Astrocyte (in vitro differentiated cells and primary cell): Measurements from ENCODE around the gene DDC. TPM values are rescaled to one million over a fixed set of nuclear protein-coding genes. Genes with fewer than 3 reads are reported as not detected.
A peak's percentile ranks its signal among the peaks of the same experiment; 100 is the strongest.

Experiments used
- DNase-seq: peaks from one replicate; pipeline ENCODE4 v3.0.0-alpha.2; 2010; ENCODE audit warnings: low read depth
- FAIRE-seq: peaks from 2 replicates; lab custom pipeline; 2011; peaks lifted over from hg19 to GRCh38; lab: Jason Lieb, UNC
- H2AFZ ChIP-seq: 2 replicates; pipeline ENCODE4 v1.6.0; 2012; ENCODE audit warnings: low read depth, low read length, inconsistent platforms
- H3K27ac ChIP-seq: 2 replicates; pipeline ENCODE4 v1.5.1; 2011; ENCODE audit warnings: low read depth, low read length, inconsistent platforms
- H3K27me3 ChIP-seq: 2 replicates; pipeline ENCODE4 v1.6.0; 2011; ENCODE audit warnings: low read length, inconsistent platforms; ENCODE audit not compliant: insufficient read depth
- H3K36me3 ChIP-seq: 2 replicates; pipeline ENCODE4 v1.5.1; 2011; ENCODE audit warnings: low read length, inconsistent platforms; ENCODE audit not compliant: insufficient read depth
- H3K4me1 ChIP-seq: 2 replicates; pipeline ENCODE4 v1.5.1; 2011; ENCODE audit warnings: low read length, inconsistent platforms; ENCODE audit not compliant: insufficient read depth
- H3K4me2 ChIP-seq: 2 replicates; pipeline ENCODE4 v1.6.0; 2012; ENCODE audit warnings: low read length, inconsistent platforms
- H3K4me3 ChIP-seq: 2 replicates; pipeline ENCODE4 v1.5.1; 2011; ENCODE audit warnings: low read depth, mild to moderate bottlenecking, low read length, inconsistent platforms; ENCODE audit not compliant: insufficient read depth
- H3K79me2 ChIP-seq: 2 replicates; pipeline ENCODE4 v1.6.0; 2012; ENCODE audit warnings: mild to moderate bottlenecking, low read length, inconsistent platforms; ENCODE audit not compliant: insufficient read depth
- H3K9ac ChIP-seq: 2 replicates; pipeline ENCODE4 v1.6.0; 2012; ENCODE audit warnings: mild to moderate bottlenecking, low read length, inconsistent platforms
- H3K9me3 ChIP-seq: 2 replicates; pipeline ENCODE4 v1.5.1; 2012; ENCODE audit warnings: low read depth, mild to moderate bottlenecking, low read length, inconsistent platforms; ENCODE audit not compliant: insufficient read depth
- H4K20me1 ChIP-seq: 2 replicates; pipeline ENCODE4 v1.6.0; 2012; ENCODE audit warnings: low read length, inconsistent platforms; ENCODE audit not compliant: insufficient read depth
- H3K27ac Mint-ChIP-seq: one replicate; pipeline ENCODE4 v1.8.0; 2021; ENCODE audit warnings: mild to moderate bottlenecking, mixed read lengths; ENCODE audit not compliant: unreplicated experiment
- H3K27me3 Mint-ChIP-seq: one replicate; pipeline ENCODE4 v1.8.0; 2021; ENCODE audit warnings: low read depth, mixed read lengths; ENCODE audit not compliant: unreplicated experiment
- H3K36me3 Mint-ChIP-seq: one replicate; pipeline ENCODE4 v1.8.0; 2021; ENCODE audit warnings: low read depth, mixed read lengths; ENCODE audit not compliant: unreplicated experiment
- H3K4me1 Mint-ChIP-seq: one replicate; pipeline ENCODE4 v1.8.0; 2021; ENCODE audit warnings: low read depth, mixed read lengths; ENCODE audit not compliant: unreplicated experiment
- H3K4me3 Mint-ChIP-seq: one replicate; pipeline ENCODE4 v1.8.0; 2021; ENCODE audit warnings: mild to moderate bottlenecking, moderate library complexity, mixed read lengths; ENCODE audit not compliant: unreplicated experiment
- H3K9me3 Mint-ChIP-seq: one replicate; pipeline ENCODE4 v1.8.0; 2021; ENCODE audit warnings: mild to moderate bottlenecking, mixed read lengths; ENCODE audit not compliant: unreplicated experiment
- CTCF ChIP-seq: IDR thresholded peaks from 2 replicates; pipeline ENCODE4 v1.5.1; 2011; ENCODE audit warnings: low read depth, mild to moderate bottlenecking, inconsistent platforms, low read length, moderate library complexity; ENCODE audit not compliant: insufficient read depth
- EZH2 ChIP-seq: IDR thresholded peaks from 2 replicates; pipeline ENCODE4 v1.6.1; 2012; ENCODE audit warnings: mild to moderate bottlenecking, low read length, inconsistent platforms; ENCODE audit not compliant: insufficient read depth
- total RNA-seq: library from RNA; stranded (reverse); gene quantifications from 2 replicates; pipeline ENCODE4 v1.2.1, GENCODE V29; 2021

The DDC gene
- total RNA-seq, 1 donor from 2014 or later, result not detected

GRCh38 chr7:50454968-50455367 is 110.2 kb downstream of the DDC start:
- Histone ChIP-seq H3K9ac (no peak overlapping the region), H3K4me1 (peaks cover 3% of the 10 kb centered on the region), H3K36me3 (no peaks in the 10 kb centered on the region), H3K27me3 (peaks cover 12% of the 10 kb centered on the region), H3K9me3 (no peaks in the 10 kb centered on the region), H3K4me2 (no peak overlapping the region), H3K27ac (no peak overlapping the region), H3K79me2 (no peaks in the 10 kb centered on the region), H2AFZ (no peak overlapping the region), H3K4me3 (no peak overlapping the region), H4K20me1 (no peaks in the 10 kb centered on the region)
- no peak for FAIRE-seq
- Mint-ChIP-seq H3K36me3 (peaks cover 3% of the 10 kb centered on the region), H3K27me3 (peaks cover 12% of the 10 kb centered on the region), H3K4me3 (no peak overlapping the region), H3K27ac (no peak overlapping the region), H3K9me3 (peaks cover 2% of the 10 kb centered on the region), H3K4me1 (peaks cover 1% of the 10 kb centered on the region)
- DNase-seq, result no peak
- TF ChIP-seq CTCF, result no peak

GRCh38 chr7:50450590-50451032 is 114.6 kb downstream of the DDC start:
- peak overlapping the region; percentile 77 for H3K27ac ChIP-seq
- no peak for TF ChIP-seq EZH2
- no peak for TF ChIP-seq CTCF
- no peaks in the 10 kb centered on the region for H3K9me3 ChIP-seq
- no peaks in the 10 kb centered on the region for H3K79me2 ChIP-seq
- Mint-ChIP-seq H3K36me3 (peaks cover 3% of the 10 kb centered on the region), H3K27me3 (peaks cover 7% of the 10 kb centered on the region), H3K27ac (no peak overlapping the region), H3K9me3 (no peaks in the 10 kb centered on the region), H3K4me3 (peak overlapping the region; percentile 84), H3K4me1 (peaks cover 20% of the 10 kb centered on the region)
- H3K27me3 ChIP-seq, result peaks cover 7% of the 10 kb centered on the region
- H3K4me3 ChIP-seq, result peak overlapping the region; percentile 71
- peak overlapping the region; percentile 88 for H2AFZ ChIP-seq
- no peaks in the 10 kb centered on the region for H3K36me3 ChIP-seq
- no peak for FAIRE-seq
- DNase-seq, result no peak
- peak overlapping the region; percentile 95 for H3K4me2 ChIP-seq
- H3K9ac ChIP-seq, result peak overlapping the region; percentile 82
- peaks cover 13% of the 10 kb centered on the region for H3K4me1 ChIP-seq
- peaks cover 7% of the 10 kb centered on the region for H4K20me1 ChIP-seq

- H3K27me3 Mint-ChIP-seq, result peaks cover 7% of the 10 kb centered on the region
- H2AFZ ChIP-seq, result peak within 1 kb of the TSS; percentile 88
- no peaks in the 10 kb centered on the region for H3K9me3 Mint-ChIP-seq
These were observed 115.2 kb downstream of the DDC start, which contains the start of gene FIGNL1 for GRCh38 chr7:50449881-50450589. Gene FIGNL1 (minus strand): TSS chr7:50450350. CDS start chr7:50447287, 3,063 bp downstream.

More at GRCh38 chr7:50449881-50450589, 115.2 kb downstream of the DDC start, which contains the start of gene FIGNL1:
- peaks cover 7% of the 10 kb centered on the region for H4K20me1 ChIP-seq
- H3K9me3 ChIP-seq, result no peaks in the 10 kb centered on the region
- TF ChIP-seq EZH2 (no peak), CTCF (no peak)
- peaks cover 3% of the 10 kb centered on the region for H3K36me3 Mint-ChIP-seq
- H3K4me1 ChIP-seq, result peaks cover 13% of the 10 kb centered on the region
- H3K4me3 ChIP-seq, result peak within 1 kb of the TSS; percentile 71
- H3K36me3 ChIP-seq, result no peaks in the 10 kb centered on the region
- no peaks in the 10 kb centered on the region for H3K79me2 ChIP-seq
- DNase-seq (peak; percentile 58), FAIRE-seq (no peak)
- peak within 1 kb of the TSS; percentile 77 for H3K27ac ChIP-seq
- H3K4me1 Mint-ChIP-seq, result peaks cover 21% of the 10 kb centered on the region
- H3K9ac ChIP-seq, result peak within 1 kb of the TSS; percentile 82
- peak within 1 kb of the TSS; percentile 95 for H3K4me2 ChIP-seq
- H3K4me3 Mint-ChIP-seq, result peak within 1 kb of the TSS; percentile 84
- H3K27me3 ChIP-seq, result peaks cover 1% of the 10 kb centered on the region
- peak within 1 kb of the TSS; percentile 28 for H3K27ac Mint-ChIP-seq
